GM10266 (cell line): ENCODE data around the gene FNTB.

Experiments
- DNase-seq: peaks from one replicate; pipeline ENCODE4 v3.0.0; 2012; ENCODE audit errors: extremely low spot score
- TF ChIP-seq, protein P1 (sequence below): IDR thresholded peaks from 2 replicates; pipeline ENCODE4 v1.5.1; 2012; ENCODE audit warnings: mild to moderate bottlenecking, low read depth; ENCODE audit not compliant: control insufficient read depth, insufficient read depth; ENCODE audit errors: missing control alignments

Gene FNTB

GRCh38 chr14:64947710-64948611 is 38.7 kb upstream of the FNTB start:
- TF ChIP-seq, protein P1, sequence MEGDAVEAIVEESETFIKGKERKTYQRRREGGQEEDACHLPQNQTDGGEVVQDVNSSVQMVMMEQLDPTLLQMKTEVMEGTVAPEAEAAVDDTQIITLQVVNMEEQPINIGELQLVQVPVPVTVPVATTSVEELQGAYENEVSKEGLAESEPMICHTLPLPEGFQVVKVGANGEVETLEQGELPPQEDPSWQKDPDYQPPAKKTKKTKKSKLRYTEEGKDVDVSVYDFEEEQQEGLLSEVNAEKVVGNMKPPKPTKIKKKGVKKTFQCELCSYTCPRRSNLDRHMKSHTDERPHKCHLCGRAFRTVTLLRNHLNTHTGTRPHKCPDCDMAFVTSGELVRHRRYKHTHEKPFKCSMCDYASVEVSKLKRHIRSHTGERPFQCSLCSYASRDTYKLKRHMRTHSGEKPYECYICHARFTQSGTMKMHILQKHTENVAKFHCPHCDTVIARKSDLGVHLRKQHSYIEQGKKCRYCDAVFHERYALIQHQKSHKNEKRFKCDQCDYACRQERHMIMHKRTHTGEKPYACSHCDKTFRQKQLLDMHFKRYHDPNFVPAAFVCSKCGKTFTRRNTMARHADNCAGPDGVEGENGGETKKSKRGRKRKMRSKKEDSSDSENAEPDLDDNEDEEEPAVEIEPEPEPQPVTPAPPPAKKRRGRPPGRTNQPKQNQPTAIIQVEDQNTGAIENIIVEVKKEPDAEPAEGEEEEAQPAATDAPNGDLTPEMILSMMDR: no peak
- DNase-seq: no peak

DNA sequence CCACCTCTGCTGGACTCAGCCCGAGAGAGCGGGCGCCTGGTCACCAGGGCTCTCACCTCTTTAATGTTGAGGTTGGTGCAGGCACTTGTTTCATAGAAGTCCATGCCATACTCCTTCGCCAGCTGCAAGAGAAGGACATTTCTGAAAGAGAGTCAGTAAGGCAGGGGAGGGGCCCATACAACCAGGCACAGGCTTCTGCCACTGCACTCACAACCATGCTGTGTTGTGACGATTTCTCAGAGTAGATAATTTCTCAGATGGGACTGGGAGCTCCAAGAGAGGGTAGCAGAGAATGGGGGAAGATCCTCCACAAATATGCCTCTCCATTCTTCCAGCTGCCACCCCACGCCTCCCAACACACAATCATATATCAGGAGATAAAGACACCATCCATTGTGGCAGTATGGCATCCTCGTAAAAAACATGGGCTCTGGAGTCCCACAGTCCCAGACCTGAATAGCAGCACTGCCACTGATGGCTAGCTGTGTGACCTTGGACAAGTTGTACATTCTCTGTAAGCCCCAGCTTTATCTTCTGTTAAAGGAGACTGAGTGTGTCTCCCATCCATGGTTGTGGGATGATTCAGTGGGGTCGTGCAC is 38.0 kb upstream of the FNTB start:
- TF ChIP-seq, protein P1: no peak
- no peak for DNase-seq

GRCh38 chr14:64950889-64951288 is 35.8 kb upstream of the FNTB start:
- TF ChIP-seq, protein P1: no peak
- no peak for DNase-seq

- no peak for DNase-seq
- TF ChIP-seq, protein P1: no peak
Measured at GRCh38 chr14:64951291-64951690, 35.4 kb upstream of the FNTB start.

DNA sequence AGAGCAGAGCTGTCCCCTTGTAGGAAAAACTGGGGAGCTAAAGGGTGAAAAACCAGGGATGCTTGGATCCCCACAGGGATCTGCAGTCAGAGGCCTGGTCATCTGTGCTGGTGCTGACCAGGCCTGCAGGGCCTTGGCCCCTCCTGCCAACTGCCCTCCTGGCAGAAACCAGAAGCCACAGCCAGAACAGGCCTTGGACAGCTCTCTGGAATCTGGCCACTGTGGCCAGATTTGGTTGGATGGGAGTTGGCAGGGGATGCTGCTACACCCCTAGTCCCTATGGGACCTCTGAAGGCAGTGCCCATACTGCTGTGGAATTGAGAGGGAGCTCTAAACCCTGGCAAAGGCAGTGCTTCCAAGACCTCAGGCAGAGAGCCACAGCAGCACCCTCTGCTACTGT is 35.0 kb upstream of the FNTB start:
- TF ChIP-seq, protein P1: no peak
- no peak for DNase-seq

DNA sequence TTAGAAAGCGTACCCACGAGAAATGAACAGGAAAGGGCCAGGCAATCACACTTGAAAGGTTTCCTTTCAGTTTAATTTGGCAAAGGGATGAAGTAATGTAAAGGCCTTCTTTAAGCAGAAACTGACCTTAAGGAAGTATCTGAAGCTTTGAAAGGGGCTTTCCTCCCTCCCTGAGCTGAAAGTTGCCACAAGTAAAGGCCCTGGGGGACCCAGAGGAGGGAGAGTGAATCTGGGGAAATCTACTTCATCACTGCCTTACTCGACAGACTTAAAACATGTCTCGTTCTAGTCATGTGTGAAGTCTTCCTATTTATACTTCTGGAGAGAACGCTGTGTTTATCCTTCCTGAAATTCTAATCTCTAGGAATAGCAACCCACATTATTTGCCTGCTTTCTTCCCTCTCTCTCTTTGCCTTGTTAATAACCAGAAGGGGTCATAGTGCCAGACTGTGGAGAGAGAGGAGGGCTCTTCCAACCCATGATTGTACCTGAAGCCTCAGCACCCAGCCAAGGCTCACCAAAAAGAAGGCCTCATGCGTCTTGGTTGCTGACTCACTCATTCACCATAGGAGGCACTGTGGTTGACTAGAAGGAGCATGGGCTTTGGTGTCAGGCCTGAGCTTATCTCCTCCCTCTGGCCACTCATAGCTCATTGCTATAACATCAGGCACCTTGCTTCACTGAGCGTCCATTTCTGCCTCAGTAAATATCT is 33.9 kb upstream of the FNTB start:
- DNase-seq: peak; percentile 69
- TF ChIP-seq, protein P1: peak; percentile 40
